ENCODE measurements around the gene PNCK.
"Not testable (repeated sequence)": the region's sequence is repeated elsewhere in the genome, so short reads cannot be mapped to it uniquely, and the experiment has no call there.

The PNCK gene

DNA sequence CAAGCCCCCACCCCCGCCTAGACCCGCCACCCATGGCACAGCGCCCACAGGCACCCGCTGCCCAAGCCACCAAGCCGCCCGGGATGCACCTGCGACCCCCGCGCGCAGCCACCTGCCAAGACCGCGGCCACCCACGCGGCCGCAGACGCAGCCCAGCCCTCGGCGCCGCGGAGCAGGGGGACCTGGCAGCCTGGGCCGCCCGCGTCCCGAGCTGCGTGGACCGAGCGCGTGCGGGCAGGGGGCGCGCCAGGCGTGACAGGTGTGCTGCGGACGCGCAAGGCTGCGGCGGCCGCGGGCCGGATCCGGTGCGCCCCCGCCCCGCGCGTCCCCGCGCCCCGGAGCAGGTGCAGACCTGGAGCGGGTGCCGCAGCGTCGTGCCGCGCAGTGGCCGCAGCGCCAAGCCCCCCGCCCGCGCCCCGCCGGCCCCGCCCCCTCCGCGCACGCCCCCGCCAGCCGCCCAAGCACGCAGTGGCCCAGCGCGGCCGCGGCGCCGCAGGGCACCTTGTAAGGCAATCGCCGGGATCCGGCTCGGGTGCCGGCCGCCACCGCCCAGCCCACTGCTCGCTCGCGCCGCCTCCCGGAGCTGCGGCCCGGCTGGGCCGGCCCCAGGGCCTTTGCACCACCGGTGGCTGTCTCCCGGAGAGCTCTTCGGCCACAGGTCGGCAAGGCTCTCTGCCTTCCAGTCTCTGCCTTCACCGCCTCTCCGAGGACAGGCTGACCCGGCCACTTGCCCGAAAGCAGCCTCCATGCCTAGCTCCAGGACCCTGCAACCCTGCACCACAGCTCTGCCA lies at the start of gene PNCK:
Gene PNCK (minus strand): TSS at position 386 of the 791 bp plus-strand sequence. CDS start 737 bp downstream, outside the sequence.
- DNase-seq = no peak

DNA sequence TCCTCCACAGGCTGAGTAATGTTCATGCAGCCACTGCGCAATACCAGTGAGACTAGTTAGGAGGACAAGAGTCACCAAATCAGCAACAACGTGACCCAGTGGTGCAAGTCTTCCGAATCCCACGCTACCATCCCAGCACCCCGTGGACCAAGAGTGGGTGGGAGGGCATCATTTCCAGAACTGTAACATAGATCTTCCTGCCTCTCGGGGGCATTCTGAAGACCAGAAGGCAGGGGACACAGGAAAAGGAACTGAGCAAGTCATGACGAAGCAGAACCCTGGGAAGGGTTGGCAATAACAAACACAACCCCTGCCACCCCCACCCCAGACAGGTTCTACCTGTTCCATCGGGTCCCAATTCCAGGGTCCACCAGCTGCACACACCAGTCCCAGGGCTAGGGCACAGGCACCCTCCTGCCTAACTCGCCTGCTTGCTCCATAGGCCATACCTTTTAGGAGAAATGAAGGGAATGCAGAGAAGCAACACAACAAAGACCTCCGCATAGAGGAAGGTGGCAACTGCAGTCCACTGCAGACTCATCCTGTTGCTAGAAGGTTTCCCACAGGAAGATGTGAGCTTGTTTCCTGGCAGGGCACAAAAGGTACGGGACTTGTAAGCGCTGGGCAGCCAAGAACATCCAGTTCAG lies 49.2 kb upstream of the PNCK start:
- DNase-seq = peak; percentile 1

DNA sequence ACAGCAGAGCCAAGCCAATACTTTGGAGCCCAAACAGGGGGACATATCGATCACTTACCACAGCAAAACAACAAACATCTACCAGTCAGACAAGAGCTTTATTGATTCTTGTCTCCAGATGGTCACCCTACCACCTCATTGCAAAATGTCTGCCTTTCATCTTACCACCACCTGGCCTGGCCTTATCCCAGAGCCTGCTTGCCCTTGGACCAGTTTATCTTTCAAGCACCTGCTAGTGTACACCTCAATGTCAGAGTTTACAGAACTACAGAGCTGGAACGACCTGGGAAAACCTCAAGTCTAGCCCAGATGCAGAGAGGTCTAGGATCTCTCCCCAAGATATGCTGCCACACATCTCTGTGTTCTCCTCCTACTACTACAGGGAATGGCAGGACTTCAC lies 46.1 kb upstream of the PNCK start:
- no peak for DNase-seq

DNA sequence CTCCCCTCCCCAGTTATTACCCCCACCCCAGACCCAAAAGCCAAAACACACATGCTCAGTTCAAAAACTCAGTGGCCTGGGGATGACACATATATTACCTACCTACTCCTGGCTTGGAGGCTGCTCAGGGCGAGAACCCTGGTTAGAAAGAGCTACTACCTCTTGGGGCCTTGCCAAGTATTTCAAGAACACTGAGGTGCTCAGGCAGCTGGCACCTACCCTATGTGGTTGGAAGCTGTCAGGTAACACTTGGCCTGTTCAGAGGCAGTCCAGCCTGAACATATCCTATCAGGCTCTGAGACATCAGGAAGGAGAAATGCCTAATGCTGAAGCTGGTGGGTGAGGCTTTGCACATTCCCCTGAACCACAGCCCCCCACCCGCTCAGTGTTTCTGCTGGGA lies 45.6 kb upstream of the PNCK start:
- DNase-seq = no peak

DNA sequence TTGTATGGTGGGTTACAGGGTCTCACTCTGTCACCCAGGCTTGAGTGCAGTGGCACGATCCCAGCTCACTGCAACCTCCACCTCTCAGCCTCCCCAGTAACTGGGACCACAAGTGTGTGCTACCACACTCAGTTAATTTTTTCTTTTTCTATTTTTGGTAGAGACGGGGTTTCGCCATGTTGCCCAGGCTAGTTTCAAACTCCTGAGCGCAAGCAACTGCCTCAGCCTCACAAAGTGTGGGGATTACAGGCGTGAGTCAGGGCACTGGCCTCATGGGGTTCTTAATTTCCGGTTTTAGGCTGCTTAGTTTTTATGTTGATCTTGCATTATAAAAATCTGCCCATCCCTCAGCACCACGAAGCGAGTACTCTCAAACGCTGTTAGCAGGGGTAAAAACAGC lies 43.8 kb upstream of the PNCK start:
- DNase-seq = no peak

DNA sequence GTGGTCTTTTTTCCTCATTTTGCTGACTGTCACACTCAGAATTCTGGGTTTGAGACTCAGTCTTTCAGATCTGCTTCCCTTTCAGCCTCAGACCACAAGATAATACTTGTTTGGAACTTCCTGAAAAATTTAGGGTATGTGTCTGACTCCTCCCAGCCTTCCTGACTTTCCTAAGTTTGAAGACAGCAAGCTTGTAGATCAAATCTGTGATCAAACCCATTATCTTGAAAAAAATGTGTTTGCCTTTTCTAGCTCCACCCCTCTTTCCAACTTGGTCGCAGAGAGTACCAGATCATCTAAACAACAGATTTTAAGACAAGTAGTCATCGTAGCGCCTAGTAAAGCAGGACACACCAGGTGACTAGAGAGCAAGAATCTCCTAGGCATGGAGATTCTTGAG lies 40.6 kb upstream of the PNCK start:
- no peak for DNase-seq

DNA sequence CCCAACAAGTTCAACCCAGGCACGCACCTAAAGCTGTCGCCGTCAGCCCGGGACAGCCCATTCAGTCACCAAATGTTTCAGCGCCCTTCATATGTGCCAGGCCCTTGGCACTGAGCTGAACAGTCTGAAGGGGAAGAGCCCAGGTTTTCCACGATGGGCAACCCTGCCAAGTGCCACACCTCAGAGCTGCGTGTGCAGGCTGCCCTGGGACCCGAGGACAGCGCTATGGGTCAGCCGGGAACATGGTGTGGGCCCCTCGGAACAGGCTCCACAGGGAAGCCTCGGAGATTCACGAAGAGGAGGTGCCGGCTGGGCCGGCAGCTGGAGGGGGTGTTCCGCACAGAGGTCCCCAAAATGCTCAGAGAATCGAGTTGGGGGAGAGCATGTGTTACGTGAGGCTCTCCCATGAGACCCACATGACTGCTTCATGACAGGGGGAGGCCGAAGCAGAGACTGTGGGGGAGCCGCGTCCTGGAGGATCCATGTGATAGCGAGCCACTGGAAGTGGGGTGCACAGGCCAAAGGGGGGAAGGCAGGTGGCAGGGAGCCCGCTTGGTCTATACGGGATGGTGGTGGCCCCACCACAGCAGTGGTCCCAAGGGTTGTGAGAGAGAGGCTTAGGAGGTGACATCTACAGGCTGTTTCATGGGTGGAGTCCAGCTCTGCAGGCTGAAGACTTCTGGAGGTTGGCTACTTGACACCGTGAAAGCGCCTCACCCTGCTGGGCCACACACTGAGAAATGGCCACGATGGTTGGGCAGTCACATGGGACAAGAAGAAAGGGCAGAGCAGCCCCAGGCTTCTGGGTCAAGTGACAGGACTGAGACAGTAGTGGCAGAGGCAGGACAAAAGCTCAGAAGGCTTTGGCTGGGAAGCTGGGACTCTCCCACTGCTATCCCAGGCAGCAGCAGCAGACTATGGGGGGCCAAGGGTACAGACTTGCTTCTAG lies 36.4 kb upstream of the PNCK start:
- no peak for DNase-seq

DNA sequence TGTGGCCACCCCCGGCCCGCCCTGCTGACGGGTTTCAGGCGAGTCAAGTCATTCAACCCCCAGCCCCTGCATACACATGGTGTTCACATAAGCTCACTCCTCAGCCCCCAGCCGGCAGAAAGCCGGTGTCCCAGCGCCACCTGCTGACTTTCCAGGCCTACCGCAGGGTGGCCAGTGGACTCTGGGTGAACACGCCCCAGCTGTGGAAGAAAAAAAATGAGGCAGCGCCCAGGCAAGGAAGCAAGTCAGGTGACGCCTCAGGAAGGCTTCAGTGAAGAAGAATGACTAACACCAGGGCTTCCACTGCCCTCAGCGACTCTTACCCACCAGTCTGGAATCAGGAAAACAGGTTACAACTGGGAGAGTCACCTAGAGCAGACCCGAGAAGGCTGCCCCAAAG lies 34.8 kb upstream of the PNCK start:
- peak in 1 of 2 donors; percentile 70 for DNase-seq

DNA sequence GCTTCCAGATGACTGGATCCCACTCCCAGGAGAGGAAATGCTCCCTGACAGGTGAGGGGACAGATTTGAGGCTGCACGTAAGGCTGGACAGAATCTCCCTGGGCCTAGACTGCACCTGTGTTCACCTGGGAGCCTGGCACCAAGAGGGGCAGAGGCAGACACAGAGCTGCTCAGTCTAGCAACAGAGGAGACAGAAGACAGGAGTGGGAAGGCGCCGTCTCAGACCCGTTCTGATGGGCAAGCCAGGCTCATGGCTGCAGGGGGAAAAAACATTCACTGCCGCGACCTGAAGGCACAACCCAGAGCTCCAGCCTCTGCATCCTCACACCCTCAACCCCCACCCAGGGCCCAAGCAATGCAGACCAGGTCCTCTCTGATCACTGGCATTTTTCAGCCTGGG lies 33.8 kb upstream of the PNCK start:
- DNase-seq = no peak

DNA sequence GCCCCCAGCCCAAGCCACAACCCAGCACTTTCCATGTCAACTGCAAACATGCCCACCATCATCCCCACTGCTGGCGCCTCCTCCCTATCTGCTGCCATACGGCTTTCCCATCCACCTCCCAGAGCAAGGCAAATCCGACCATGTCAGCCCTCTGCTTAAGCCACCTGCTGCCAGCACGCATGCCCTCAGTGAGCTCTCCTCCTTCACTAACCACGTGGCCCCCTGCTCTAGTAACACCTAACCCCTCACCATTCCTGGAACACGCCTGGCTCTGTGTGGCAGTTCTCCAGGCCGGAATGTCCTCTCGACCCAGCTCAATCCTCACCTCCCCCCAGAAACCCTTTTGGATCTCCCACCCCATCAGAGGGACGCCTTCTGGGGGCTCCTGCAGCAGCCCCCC lies 33.2 kb upstream of the PNCK start:
- DNase-seq = no peak

DNA sequence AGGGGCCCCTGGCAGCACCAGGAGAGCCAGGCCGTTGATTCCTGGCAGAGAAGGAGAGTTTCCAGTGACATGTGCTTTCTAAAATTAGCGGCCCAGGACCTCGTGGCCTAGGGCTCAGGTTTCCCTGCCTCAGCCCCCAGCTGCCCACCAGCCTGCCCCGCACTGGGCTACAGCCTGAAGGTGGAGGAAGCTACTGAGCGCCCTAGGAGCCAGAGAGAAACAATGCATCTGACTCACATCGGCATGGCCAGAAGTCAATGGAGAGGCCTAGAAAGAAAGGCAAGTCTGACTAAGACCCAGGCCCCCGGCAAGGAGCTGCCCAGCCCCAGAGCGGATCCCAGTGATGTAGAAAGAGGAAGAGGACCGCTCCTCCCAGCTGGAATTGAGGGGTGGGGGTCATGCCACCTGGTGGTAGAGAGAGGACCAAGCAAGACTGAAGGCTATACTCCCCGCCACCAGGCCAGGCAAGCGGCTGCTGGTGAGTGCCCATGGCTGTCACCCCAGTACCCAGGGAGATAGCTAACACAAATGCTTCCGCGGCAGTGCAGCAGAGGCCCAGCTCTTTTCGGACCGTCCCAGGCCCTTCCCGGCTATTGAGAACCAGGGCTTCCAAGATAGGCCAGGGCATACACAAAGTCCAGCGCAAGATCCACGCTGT lies 31.9 kb upstream of the PNCK start:
- DNase-seq = not testable (repeated sequence)

DNA sequence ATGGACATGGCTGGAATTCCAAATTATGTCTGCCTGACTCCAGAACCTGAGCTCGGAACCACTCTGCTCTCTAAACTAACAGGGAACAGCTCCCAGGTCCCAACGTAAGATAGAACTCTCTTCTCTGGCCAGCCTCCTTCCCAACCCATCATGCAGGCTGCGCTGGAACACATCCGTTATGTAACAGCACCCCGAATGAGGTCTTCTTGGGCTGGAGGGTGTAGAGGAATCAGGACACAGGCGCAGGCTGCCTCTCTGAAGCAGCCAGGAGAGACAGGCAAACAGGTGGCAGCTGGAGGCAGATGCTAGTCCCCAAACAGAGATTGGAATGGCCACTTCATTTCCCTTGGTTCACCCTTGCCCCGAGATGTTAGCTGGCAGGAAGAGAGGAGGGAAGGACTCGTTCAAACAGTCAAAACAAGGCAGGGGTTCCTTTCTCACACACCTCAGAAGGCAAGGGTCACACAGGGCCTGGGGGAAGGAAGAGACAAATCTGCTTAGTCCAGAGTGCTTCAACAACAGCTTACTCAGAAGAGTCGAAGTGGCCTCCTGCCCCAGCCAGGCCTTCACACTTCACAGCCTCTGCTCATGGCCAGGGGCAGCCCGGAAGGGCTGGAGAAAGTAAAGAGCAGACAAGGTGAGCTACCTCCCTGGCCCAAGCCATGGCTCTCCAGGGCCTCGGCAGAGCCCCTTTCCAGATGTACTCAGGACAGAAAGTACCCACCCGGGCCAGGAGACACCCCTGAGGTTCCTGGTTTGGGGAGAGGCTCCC lies 31.2 kb upstream of the PNCK start:
- not testable (repeated sequence) for DNase-seq

DNA sequence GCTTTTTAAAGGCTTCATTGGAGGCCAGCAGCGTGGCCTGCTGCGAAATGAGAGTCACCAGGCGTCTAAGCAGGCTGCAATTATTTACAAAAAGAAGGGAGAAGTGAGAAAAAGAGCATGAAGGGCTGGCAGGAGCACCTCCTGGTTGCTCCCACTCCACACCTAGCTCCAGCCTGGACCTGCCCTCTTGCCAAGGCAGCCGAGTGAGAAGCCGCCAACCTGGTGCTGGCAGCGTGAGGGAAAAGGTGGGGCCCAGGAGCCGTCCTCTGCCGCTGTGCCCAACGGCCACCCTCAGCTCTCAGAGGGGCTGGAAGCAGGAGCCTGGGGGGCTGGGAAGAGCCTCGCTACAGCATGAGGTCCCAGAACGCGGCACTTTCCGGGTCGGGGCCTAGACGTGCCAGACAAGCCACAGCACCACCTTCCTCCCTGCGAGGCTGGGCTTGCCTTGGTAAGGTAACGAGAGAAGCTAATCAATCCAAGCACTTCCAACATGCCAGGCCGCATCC lies 30.5 kb upstream of the PNCK start:
- no peak for DNase-seq

DNA sequence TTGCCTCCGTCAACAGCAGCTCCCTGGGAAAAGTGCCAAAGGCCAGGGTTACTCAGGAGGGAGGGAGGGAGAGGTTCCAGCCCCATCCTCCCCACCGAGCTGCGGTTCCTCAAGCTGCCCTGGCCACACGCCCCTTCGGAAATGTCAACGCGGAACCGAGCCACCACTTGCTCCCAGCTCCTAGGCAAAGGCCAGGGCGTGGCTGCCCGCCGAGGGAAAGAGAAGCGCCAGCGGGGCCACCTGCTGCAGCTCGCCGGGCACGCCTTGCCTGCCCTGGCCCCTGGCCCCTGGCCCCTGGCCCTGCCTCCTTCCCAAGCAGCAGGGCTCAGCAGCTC lies 29.4 kb upstream of the PNCK start:
- no peak for DNase-seq

DNA sequence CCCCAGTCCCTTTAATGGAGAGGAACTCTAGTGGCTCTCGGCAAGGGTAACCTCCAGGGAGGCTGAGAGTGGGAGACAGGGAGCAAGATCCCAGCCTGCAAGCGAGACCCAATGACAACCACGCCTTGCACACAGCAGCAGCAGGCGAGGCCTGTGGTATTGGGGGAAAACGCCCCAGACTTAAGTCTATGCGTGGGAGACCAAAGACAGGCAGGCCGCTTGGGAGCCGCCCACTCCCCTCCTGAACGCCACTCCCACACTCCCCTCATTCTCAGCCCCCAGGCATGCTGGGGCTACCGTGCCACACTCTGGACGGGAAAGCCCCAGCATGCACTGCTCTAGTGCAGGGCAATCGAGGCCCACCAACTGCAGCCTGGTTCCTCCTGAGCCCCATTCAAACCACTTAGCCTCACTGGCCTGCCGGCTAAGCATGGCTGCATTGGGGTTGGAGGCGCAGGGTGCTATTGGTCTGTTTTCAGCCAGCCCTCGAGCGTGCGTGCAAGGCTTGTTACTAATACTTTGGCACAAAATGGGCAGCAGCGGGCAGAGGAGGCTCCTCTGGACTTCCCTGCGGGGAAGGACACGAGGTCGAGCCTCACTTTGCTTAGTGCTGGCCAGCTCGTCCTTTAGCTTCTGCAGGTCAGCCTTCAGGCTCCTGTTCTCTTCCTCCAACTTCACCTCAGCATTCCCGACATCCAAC lies 28.9 kb upstream of the PNCK start:
- no peak for DNase-seq

DNA sequence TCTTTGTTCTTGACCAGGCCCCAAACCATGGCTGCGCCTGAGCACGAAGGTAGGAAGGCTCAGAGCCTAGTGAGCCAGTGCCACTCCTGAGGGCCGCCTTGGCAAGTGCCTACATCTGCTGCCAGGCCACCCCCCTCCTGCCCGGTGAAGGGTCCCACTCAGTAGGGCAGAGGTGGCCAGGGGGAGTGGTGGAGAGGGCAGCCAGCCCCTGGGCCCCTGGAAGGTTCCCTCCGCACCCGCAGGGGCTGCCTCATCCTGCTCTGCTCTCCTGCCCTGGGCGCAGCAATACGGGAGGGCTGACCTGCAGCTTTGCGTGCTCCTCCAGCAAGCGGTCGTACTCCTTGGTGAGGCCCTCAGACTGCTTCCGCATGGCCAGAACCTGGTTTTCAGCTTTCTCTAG lies 28.1 kb upstream of the PNCK start:
- DNase-seq = no peak

DNA sequence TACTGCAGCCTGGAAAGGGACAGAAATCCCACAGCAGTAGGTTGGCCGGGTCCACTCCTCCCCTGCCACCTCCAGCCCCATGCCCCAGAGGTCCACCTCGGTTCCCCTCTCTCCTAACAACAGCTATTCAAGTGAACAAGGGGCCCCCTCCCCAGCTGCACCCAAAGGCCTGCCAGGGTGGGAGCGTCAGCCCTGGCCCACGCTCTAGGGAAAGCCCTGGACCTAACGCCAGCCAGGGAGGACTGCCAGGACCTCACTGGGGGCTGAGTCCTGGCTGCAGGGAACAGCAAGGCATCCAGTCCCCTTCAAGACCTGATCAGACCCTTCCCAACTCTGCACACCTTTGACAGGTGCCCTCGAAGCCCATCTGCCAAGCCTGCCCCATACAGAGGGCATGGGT lies 27.4 kb upstream of the PNCK start:
- no peak for DNase-seq

DNA sequence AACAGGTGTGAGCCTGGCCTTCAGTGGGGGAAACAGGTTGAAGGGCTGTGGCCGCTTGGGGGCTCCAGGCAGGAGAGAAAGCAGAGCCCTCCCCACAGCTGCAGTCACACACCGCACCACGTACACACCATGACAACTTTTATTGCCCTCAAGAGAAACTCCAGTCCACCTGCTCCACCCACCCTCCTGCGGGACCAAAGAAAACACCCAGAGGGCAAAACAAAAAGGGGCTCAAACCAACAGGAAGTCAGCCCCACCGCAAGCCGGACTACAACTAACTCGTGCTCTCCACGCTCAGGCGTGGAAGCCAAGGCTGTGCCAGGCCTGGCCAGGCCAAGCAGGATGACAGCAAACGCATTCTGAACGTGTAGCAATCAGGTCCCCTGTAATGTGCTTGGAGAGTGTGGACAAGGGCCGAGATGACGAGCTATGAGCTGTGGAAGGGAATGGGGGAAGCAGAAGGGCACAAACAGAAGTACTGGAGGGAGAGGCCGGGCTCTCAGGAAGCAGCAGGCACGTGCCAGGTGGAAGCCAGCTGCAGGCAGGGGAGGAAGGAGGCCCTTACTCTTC lies 26.8 kb upstream of the PNCK start:
- DNase-seq = no peak

DNA sequence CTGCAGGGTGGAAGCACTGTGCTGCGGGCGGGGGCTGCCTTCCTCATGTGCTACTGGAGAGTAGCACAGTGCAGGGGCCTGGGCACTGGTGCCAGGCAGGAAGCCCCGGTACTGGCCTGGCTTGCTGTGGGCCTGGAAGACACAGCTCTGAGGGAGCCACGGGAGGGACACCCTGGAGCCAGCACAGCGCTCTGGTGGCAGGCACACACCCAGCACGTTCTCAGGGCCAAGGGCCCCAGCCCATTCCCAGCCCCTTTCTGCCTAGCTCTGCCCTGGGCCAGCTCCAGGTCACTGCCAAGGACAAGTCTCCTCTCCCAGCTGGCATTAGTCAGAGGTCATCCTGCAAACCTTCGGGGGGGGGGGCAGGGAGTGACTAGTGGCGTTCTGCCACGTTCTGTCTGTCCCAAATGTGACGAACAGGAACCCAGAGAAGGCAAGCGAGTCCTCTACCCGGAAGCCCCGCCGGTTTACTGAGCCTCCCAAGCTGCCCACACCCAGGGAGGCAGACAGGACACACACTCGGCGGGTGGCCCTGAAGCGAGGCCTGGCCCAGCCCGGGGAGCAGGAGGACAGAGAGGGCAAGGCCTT lies 26.3 kb upstream of the PNCK start:
- DNase-seq = not testable (repeated sequence)

DNA sequence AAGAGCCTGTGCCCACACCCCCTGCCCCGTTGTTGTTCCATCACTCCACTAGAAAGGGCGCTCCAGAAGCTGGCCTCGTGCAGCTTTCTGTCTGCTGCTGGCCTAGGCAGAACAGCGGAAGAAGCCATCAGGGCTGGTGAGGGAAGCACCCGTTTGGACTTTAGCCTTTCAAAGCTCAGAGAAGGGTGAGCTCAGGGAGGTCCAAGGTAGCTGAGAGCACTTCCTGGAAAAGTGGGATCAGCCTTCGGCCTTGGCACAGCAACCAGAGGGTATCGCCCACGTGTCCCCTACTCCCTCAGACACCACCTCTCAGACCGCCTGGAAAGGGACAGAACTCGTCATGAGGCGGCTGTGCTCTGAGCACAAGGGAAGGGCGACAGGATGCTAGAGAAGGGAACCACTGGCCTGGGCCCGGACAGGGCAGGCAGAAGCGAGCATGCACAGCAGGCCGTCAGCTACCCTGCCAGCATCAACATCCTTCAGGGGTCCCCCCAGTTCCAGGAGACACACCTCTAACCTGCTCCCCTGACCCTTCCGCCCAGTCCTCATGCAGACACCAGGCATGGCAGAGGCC lies 25.7 kb upstream of the PNCK start:
- DNase-seq = not testable (repeated sequence)
